GM18951 (cell line): Measurements from ENCODE around the gene MAML3.

Source experiments
- POLR2A ChIP-seq: IDR thresholded peaks from 4 replicates; pipeline ENCODE4 v1.6.1; 2011; ENCODE audit warnings: mild to moderate bottlenecking; ENCODE audit not compliant: insufficient read length, insufficient read depth; ENCODE audit errors: extremely low read depth
- in situ Hi-C: fragments of 300-500 bp; cut with MboI; formaldehyde crosslinking; loops from one replicate; pipeline ENCODE4 v1.12.0; 2022; ENCODE audit warnings: low sequenced_read_pairs, mixed read lengths, inconsistent platforms; ENCODE audit not compliant: unreplicated experiment

MAML3 gene

GRCh38 chr4:140012688-140013486 lies 141.1 kb downstream of the MAML3 start:
- in situ Hi-C loops, result no loop called here
- TF ChIP-seq POLR2A, result no peak

GRCh38 chr4:140005699-140006098 lies 148.3 kb downstream of the MAML3 start:
- in situ Hi-C loops, result no loop called here
- TF ChIP-seq POLR2A, result no peak

- no peak for TF ChIP-seq POLR2A
- in situ Hi-C loops, result no loop called here
Observed at GRCh38 chr4:140004922-140005627, 148.9 kb downstream of the MAML3 start.

GRCh38 chr4:140004549-140004895 lies 149.5 kb downstream of the MAML3 start:
- TF ChIP-seq POLR2A, result no peak
- in situ Hi-C loops, result no loop called here

- no peak for TF ChIP-seq POLR2A
- in situ Hi-C loops, result no loop called here
Observed at GRCh38 chr4:140003876-140004548, 150.0 kb downstream of the MAML3 start.

- TF ChIP-seq POLR2A, result no peak
- in situ Hi-C loops, result no loop called here
Observed at GRCh38 chr4:140000232-140000631, 153.8 kb downstream of the MAML3 start.

- no peak for TF ChIP-seq POLR2A
- in situ Hi-C loops, result no loop called here
Observed at GRCh38 chr4:139988863-139989765, 164.9 kb downstream of the MAML3 start.

- TF ChIP-seq POLR2A, result no peak
- in situ Hi-C loops, result no loop called here
Observed at GRCh38 chr4:139987502-139987850, 166.5 kb downstream of the MAML3 start.

- no peak for TF ChIP-seq POLR2A
- in situ Hi-C loops, result no loop called here
Observed at GRCh38 chr4:139986689-139987501, 167.1 kb downstream of the MAML3 start.

GRCh38 chr4:139986106-139986505 lies 167.9 kb downstream of the MAML3 start:
- in situ Hi-C loops, result no loop called here
- TF ChIP-seq POLR2A, result no peak

- no peak for TF ChIP-seq POLR2A
- in situ Hi-C loops, result no loop called here
Observed at GRCh38 chr4:139985401-139985800, 168.6 kb downstream of the MAML3 start.

- in situ Hi-C loops, result no loop called here
- no peak for TF ChIP-seq POLR2A
Observed at GRCh38 chr4:139984471-139984870, 169.5 kb downstream of the MAML3 start.

- in situ Hi-C loops, result no loop called here
- no peak for TF ChIP-seq POLR2A
Observed at GRCh38 chr4:139978692-139979091, 175.3 kb downstream of the MAML3 start.
